NCI-H69 (cell line): Measurements from ENCODE around the gene UQCC2.

Experiments used
- DNase-seq: peaks from one replicate; lab custom pipeline; 2025; lab: John Stamatoyannopoulos, UW

The UQCC2 gene

DNA sequence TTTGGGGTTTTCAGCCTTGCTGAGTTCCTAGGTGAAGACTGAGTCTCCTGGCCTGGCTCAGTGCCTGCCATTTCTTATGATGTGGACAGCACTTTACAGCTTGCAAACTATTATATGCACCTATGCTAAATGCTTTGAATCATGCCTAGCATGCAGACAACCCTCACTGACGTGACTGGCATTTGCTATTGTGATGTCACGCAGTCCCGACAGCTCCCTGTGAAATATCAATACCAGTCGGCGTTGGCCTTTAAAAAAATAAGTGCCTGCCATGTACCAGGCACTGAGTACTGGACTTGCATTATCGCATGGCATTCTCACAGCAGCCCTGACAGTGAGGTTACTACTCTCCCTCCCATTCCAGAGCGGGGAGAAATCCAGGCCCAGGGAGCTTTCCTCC, 35.5 kb downstream of the UQCC2 start:
- no peak for DNase-seq

DNA sequence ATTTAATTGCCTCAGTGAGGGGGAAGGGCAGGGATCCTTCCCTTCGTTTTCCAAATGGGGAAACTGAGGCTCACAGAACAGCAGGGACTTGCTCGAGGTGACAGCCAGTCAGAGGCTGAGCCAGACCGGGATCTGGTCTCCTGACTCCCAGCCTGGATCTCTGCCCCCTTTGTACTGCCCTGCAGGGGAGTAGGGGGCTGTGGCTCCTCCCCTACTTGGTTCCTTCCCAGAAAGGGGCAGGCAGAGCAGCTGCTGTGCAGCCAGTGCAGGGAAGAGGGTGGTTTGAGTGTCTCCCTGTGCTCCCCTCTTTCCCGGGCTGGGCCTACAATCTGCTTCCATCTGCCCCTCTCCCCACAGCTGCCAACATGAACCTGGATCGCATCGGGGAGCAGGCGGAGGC, 37.6 kb downstream of the UQCC2 start:
- no peak for DNase-seq

DNA sequence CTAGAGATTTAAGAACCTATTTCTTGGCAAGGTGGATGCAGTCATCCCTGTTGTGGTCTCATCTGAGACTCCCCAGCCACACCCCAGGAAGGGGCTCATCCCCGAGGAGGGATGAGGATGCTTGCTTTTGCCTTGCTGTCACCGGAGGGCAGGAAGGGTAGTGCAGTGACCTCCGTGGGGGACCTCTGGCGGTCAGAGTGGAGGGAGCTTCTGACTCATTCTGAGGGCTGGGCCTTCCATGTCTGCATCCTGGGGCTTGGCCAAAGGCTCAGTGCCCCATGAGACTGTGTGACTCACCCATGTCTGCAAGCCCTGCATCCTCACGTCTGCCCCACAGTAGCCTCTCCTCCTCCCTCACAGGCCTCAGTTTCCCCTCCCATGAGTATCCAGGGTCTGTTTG, 38.7 kb downstream of the UQCC2 start:
- no peak for DNase-seq

- DNase-seq: no peak
Measured at GRCh38 chr6:33671744-33672072, 39.8 kb downstream of the UQCC2 start.

- no peak for DNase-seq
Measured at GRCh38 chr6:33670971-33671743, 40.3 kb downstream of the UQCC2 start.

DNA sequence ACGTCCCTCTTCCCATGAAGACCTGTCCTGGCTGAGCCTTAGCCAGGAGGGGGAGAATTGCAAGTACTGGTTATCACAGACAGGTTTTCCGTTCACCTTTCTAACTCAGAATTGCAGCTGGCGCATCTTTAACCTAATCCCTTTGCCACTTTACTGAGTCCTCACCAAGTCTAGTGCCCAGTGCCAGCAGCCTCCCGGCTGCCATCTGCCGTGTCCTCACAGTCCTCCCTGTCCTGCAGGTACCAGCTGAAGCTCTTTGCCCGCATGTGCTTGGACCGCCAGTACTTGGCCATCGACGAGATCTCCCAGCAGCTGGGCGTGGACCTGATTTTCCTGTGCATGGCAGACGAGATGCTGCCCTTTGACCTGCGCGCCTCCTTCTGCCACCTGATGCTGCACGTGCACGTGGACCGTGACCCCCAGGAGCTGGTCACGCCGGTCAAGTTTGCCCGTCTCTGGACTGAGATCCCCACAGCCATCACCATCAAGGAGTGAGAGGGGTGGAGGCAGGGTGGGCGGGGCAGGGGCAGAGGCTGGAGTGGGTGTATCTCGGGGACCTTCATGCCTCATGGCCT, 41.3 kb downstream of the UQCC2 start:
- DNase-seq: no peak

- peak; percentile 22 for DNase-seq
Measured at GRCh38 chr6:33668914-33669313, 42.6 kb downstream of the UQCC2 start.

GRCh38 chr6:33668328-33668727, 43.2 kb downstream of the UQCC2 start:
- DNase-seq: no peak

DNA sequence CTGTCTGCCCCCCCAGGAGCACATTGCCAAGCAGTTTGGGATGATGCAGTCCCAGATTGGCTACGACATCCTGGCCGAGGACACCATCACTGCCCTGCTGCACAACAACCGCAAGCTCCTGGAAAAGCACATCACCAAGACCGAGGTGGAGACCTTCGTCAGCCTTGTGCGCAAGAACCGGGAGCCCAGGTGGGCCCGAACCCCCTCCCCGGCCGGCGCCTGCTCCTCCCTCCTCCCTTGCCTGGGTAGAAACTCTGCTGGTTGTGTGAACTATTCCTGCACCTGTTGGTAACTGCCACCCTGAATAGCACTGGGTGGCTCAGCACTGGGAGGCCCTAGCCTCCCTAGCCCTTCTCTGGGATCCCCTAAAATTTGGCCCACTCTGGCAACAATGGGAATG, 43.7 kb downstream of the UQCC2 start:
- no peak for DNase-seq

- no peak for DNase-seq
Measured at GRCh38 chr6:33667072-33667471, 44.4 kb downstream of the UQCC2 start.

GRCh38 chr6:33665957-33666356, 45.5 kb downstream of the UQCC2 start:
- DNase-seq: no peak

DNA sequence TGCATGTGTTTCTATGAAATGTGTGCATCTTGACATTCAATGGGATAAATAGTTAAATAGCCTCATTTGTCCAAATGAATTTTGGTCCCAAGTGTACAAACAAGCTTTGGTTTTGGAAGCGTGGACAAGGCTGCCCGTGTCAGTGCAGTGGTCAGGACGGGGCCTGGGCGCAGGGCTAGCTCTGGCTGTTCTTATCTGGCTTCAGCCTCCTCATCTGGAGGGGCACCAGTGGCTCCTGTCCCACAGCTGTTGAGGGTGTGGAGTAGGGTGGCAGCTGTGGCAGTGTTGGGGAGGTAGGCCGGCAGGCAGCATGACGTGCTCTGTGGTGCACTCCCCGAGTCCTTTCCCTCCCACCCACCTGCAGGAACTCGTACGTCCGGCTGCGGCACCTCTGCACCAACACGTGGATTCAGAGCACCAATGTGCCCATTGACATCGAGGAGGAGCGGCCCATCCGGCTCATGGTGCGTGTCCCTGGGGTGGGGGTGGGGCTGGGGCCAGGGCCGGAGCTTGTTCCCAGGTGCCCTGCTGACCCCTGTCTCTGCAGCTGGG, 46.9 kb downstream of the UQCC2 start:
- DNase-seq: no peak

- no peak for DNase-seq
Measured at GRCh38 chr6:33663727-33664449, 47.6 kb downstream of the UQCC2 start.

DNA sequence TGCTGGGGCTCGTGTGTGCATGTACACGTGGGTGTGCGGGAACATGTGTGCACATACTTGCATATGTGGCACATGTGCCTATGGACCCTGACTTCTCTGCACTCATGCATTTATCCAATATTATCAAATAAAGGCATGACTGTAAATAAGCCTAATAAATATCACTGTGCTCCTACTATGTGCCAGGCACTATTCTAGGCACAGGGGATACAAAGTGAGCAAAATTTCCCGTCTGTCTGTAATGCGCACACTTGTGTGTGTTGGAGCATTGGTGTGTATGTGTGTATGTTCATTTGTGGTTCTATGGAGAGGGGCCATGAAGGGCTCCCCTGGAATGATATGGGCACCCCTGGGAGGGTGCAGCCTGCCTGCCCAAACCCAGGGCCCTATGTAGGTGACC, 48.5 kb downstream of the UQCC2 start:
- no peak for DNase-seq

DNA sequence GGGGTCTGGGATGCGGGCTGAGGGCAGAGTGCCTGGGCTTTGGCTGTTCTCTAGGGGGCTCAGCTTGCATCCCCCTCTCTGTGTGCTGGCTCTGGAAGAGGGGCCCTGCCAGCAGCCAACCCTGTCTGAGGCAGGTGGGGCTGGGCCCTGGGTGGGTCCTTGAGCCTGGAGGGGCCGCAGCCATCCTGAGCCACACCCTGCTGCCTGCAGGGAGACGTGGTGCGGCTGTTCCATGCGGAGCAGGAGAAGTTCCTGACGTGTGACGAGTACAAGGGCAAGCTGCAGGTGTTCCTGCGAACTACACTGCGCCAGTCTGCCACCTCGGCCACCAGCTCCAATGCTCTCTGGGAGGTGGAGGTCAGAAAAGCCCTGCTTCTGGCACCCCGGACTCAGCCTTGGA, 49.2 kb downstream of the UQCC2 start:
- no peak for DNase-seq

GRCh38 chr6:33661106-33661838, 50.2 kb downstream of the UQCC2 start:
- DNase-seq: peak; percentile 94

DNA sequence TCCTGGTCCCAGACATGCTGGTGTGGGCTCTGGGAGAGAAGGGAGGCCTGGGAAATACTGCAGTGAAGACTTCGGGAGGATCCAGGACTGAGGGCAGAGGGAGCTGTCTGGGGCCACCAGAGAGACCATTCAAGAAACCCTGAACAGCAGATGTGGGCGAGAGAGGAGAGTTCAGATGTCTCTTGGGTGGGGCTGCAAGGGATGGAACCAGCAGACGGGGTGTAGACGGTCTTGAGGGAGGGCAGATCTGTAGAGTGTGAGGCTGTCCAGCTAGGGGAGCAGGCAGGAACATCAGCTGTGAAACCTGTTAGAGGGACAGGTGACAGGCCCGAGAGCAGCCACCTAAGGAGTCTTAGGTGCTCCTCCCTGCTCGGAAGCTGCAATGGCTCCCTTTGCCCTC, 51.5 kb downstream of the UQCC2 start:
- no peak for DNase-seq

DNA sequence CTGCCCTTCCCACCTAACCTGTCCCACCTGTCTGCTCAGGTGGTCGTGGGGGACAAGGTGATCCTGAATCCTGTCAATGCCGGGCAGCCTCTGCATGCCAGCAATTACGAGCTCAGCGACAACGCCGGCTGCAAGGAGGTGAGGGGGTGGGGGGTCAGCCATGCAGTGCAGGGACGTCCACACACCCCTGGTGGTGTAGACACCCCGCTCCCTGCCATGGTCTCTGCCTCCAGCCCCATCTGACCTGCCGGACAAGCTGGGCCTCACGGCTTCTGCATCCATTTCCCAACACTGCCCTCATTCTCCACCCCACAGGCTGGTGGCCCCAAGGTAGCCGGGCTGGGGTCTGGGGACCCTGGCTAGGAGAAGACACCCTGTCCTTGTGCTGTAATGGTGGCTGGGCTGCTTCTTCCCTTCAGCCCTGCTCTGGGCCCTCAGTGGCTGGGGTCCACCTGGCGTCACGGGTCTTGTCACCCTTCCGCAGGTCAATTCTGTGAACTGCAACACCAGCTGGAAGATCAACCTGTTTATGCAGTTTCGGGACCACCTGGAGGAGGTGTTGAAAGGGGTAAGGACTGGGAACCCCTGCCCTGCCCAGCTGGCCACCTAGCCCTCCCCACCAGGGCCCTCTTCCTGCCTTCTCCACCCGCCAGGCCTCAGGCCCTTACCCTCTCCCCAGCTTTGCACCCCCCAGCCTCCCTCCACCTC, 52.4 kb downstream of the UQCC2 start:
- no peak for DNase-seq

- DNase-seq: no peak
Measured at GRCh38 chr6:33656844-33657243, 54.7 kb downstream of the UQCC2 start.

- no peak for DNase-seq
Measured at GRCh38 chr6:33654831-33655554, 56.5 kb downstream of the UQCC2 start.

DNA sequence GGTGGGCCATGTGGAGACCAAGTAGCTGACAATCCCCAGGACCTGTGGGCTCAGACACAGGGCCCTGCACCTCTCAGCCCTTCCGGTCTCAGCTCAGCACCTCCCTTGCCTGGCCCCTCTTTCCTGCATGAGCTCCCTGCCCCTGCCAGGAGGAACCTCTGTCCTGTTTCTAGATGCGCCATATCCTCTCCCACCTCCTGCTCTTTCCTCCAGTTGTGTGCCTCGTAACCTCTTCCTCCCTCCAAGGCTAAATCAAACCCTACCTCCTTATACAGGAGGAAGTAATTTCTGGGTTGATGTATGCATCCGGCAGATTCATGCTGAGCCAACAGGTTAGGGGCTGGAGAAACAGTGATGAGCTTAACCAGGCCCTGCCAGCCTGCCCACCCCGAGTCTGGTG, 59.5 kb downstream of the UQCC2 start:
- no peak for DNase-seq
